ENCODE measurements around the gene SIRPB1.

GRCh38 chr20:1633535-1633934 lies 13.7 kb upstream of the SIRPB1 start:
- TF ChIP-seq CTCF (IDR thresholded peaks at IDR 0.05): no peak
- TF ChIP-seq POLR2A (IDR thresholded peaks at IDR 0.05): no peak
